HepG2 (cell line): ENCODE results near the gene ZNF800. TPM values are rescaled to one million over a fixed set of nuclear protein-coding genes. Genes with fewer than 3 reads are reported as not detected.
A peak's percentile ranks its signal among the peaks of the same experiment; 100 is the strongest.

Source experiments
- ATAC-seq: fragments of 200-7000 bp; cut with Tn5 transposase; 3 replicates; pipeline ENCODE4 v1.9.1; 2020; ENCODE audit warnings: mild to moderate bottlenecking, moderate library complexity
- BruUV-seq: library from RNA; stranded (reverse); fragments of 400-500 nt; replicated peaks from 2 replicates; lab custom pipeline; 2021; lab: Mats Ljungman, UMichigan
- CTCF ChIA-PET: fragments of 300-600 bp; formaldehyde crosslinking; extraction: SDS; loops from one replicate; lab custom pipeline; 2021; ENCODE audit warnings: low total read pairs, inconsistent platforms, low intra/inter-chr PET ratio; lab: Yijun Ruan, JAX
- POLR2A ChIA-PET: fragments of 350-600 bp; sonication (Branson Sonifier 250); formaldehyde crosslinking; loops from one replicate; lab custom pipeline; 2020; ENCODE audit warnings: antibody characterized with exemption, inconsistent platforms; lab: Yijun Ruan, JAX
- DNase-seq: peaks from one replicate; pipeline ENCODE4 v3.0.0-alpha.2; 2015; ENCODE audit warnings: low spot score
- FAIRE-seq: peaks from 3 replicates; lab custom pipeline; 2011; peaks lifted over from hg19 to GRCh38; lab: Jason Lieb, UNC
- H2AFZ ChIP-seq: one replicate; pipeline ENCODE4 v1.6.1; 2011; ENCODE audit warnings: low read length, inconsistent platforms
- H3K27ac ChIP-seq: fragments of 300-600 bp; 3 replicates; pipeline ENCODE4 v1.8.0; 2011; ENCODE audit warnings: mixed run types, mild to moderate bottlenecking, mixed read lengths, low read length, inconsistent platforms; ENCODE audit not compliant: insufficient read depth; ENCODE audit errors: extremely low read length
- H3K27me3 ChIP-seq, 2 experiments: fragments of 200-600 bp in 1 of 2; 2 replicates in 1 of 2; 3 replicates in 1 of 2; pipeline versions ENCODE4 v1.6.0 to v1.8.0; 2011; ENCODE audit warnings: low read length in 2 of 2, mild to moderate bottlenecking in 2 of 2, moderate library complexity in 2 of 2, inconsistent platforms in 1 of 2; ENCODE audit not compliant: insufficient read depth in 2 of 2, control insufficient read depth in 1 of 2
- H3K36me3 ChIP-seq, 2 experiments: fragments of 200-600 bp in 1 of 2; replicated peaks in 1 of 2; 2 replicates in 1 of 2; 3 replicates in 1 of 2; pipeline versions ENCODE4 v1.5.1 to v1.8.0; 2011; ENCODE audit warnings: low read length in 2 of 2, inconsistent platforms in 1 of 2; ENCODE audit not compliant: insufficient read depth in 2 of 2, control insufficient read depth in 1 of 2
- H3K4me1 ChIP-seq: 2 replicates; pipeline ENCODE4 v1.5.1; 2012; ENCODE audit warnings: low read length, inconsistent platforms; ENCODE audit not compliant: insufficient read depth
- H3K4me2 ChIP-seq: 2 replicates; pipeline ENCODE4 v1.6.0; 2011; ENCODE audit warnings: low read depth, low read length, inconsistent platforms
- H3K4me3 ChIP-seq, 3 experiments: fragments of 200-600 bp in 1 of 3; sonication (generic), shearing (Covaris generic) in 1 of 3; replicated peaks in 1 of 3; 2 replicates each; pipeline ENCODE4 v1.5.1; 2011 to 2016; ENCODE audit warnings: low read length in 3 of 3, inconsistent platforms in 2 of 3, low read depth in 2 of 3, mild to moderate bottlenecking in 2 of 3, control low read depth in 1 of 3, mixed read lengths in 1 of 3; ENCODE audit not compliant: insufficient read depth in 1 of 3
- H3K79me2 ChIP-seq: one replicate; pipeline ENCODE4 v1.6.1; 2011; ENCODE audit warnings: low read length, inconsistent platforms; ENCODE audit not compliant: insufficient read depth
- H3K9ac ChIP-seq: 2 replicates; pipeline ENCODE4 v1.6.0; 2011; ENCODE audit warnings: mild to moderate bottlenecking, low read depth, low read length, inconsistent platforms; ENCODE audit not compliant: insufficient read depth
- H3K9me3 ChIP-seq: 2 replicates; pipeline ENCODE4 v1.5.1; 2012; ENCODE audit warnings: mild to moderate bottlenecking, low read length
- H4K20me1 ChIP-seq: 2 replicates; pipeline ENCODE4 v1.6.0; 2011; ENCODE audit warnings: inconsistent platforms, mild to moderate bottlenecking, low read length, moderate library complexity; ENCODE audit not compliant: insufficient read depth
- DPF2 ChIP-seq: sonication (generic); formaldehyde crosslinking; IDR thresholded peaks from 2 replicates; pipeline ENCODE4 v1.4.0; 2020; ENCODE audit warnings: mild to moderate bottlenecking, low read depth, missing genetic modification reagents, borderline replicate concordance
- ELF3 ChIP-seq: IDR thresholded peaks from 2 replicates; pipeline ENCODE4 v1.6.1; 2016; ENCODE audit warnings: missing genetic modification reagents, missing compliant biosample characterization
- HNRNPL ChIP-seq: fragments of 200-400 bp; formaldehyde crosslinking; IDR thresholded peaks from 2 replicates; pipeline ENCODE4 v1.6.1; 2017; ENCODE audit warnings: mild to moderate bottlenecking, low read depth, low read length
- HOXA9 ChIP-seq: sonication (generic); formaldehyde crosslinking; IDR thresholded peaks from 2 replicates; pipeline ENCODE4 v1.8.1; 2022; ENCODE audit warnings: missing genetic modification reagents, mild to moderate bottlenecking, moderate library complexity, borderline replicate concordance
- MXD1 ChIP-seq: sonication (generic); formaldehyde crosslinking; IDR thresholded peaks from 2 replicates; pipeline ENCODE4 v1.4.0; 2020; ENCODE audit warnings: mild to moderate bottlenecking, missing genetic modification reagents
- NR2F2 ChIP-seq: IDR thresholded peaks from 2 replicates; pipeline ENCODE4 v1.6.1; 2012; ENCODE audit warnings: low read depth, inconsistent platforms, borderline replicate concordance
- SMAD1 ChIP-seq: sonication (generic); formaldehyde crosslinking; IDR thresholded peaks from 2 replicates; pipeline ENCODE4 v1.4.0; 2020; ENCODE audit warnings: missing genetic modification reagents, low read depth, mild to moderate bottlenecking, borderline replicate concordance
- TBX2 ChIP-seq: sonication (generic); formaldehyde crosslinking; IDR thresholded peaks from 2 replicates; pipeline ENCODE4 v1.5.0; 2020; ENCODE audit warnings: missing genetic modification reagents, mild to moderate bottlenecking, borderline replicate concordance
- UBTF ChIP-seq: sonication (generic); formaldehyde crosslinking; IDR thresholded peaks from 2 replicates; pipeline ENCODE4 v1.4.0; 2020; ENCODE audit warnings: mild to moderate bottlenecking, missing genetic modification reagents
- ZFX ChIP-seq: sonication (generic); formaldehyde crosslinking; IDR thresholded peaks from 2 replicates; pipeline ENCODE4 v1.4.0; 2020; ENCODE audit warnings: mild to moderate bottlenecking, low read depth, missing genetic modification reagents, moderate library complexity
- ZNF180 ChIP-seq: sonication (generic); formaldehyde crosslinking; IDR thresholded peaks from 2 replicates; pipeline ENCODE4 v1.4.0; 2020; ENCODE audit warnings: low read depth, missing genetic modification reagents, borderline replicate concordance
- ZNF256 ChIP-seq: sonication (generic); formaldehyde crosslinking; conservative IDR thresholded peaks from 2 replicates; pipeline ENCODE4 v1.4.0; 2020; ENCODE audit warnings: missing genetic modification reagents
- ZNF547 ChIP-seq: sonication (generic); formaldehyde crosslinking; IDR thresholded peaks from 2 replicates; pipeline ENCODE4 v1.5.1; 2020; ENCODE audit warnings: mild to moderate bottlenecking, missing genetic modification reagents
- ZNF558 ChIP-seq: sonication (generic); formaldehyde crosslinking; IDR thresholded peaks from 2 replicates; pipeline ENCODE4 v1.9.0; 2022; ENCODE audit warnings: mild to moderate bottlenecking, missing genetic modification reagents, borderline replicate concordance
- ZNF776 ChIP-seq: sonication (generic); formaldehyde crosslinking; IDR thresholded peaks from 2 replicates; pipeline ENCODE4 v1.4.0; 2020; ENCODE audit warnings: mild to moderate bottlenecking, missing genetic modification reagents
- WGBS: methylation state at CpG from one replicate; pipeline ENCODE4 v1.1.6; 2017; ENCODE audit warnings: low lambda C conversion rate; 5-methylcytosine and 5-hydroxymethylcytosine counted together
- in situ Hi-C: cut with HindIII; loops from 2 replicates; pipeline ENCODE4 v1.10.0; 2017; ENCODE audit warnings: low pct_unique_long_range_greater_than_20kb; ENCODE audit not compliant: extremely low pct_ligation_motif_present
- intact Hi-C: fragments of 100-400 bp; cut with micrococcal nuclease; formaldehyde crosslinking; loops from one replicate; pipeline ENCODE4 v1.10.0; 2022; ENCODE audit not compliant: unreplicated experiment
- polyA plus RNA-seq, 8 experiments: library from polyadenylated mRNA; depleted of rRNA in 3 of 8; stranded (reverse) in 7 of 8; unstranded in 1 of 8; fragments of >200 nt; fragmentation: Illumina TruSeq in 4 of 8; extraction: Trizol in 4 of 8; gene quantifications; 2 replicates each; pipeline versions ENCODE4 v1.2.1 to v1.2.3, GENCODE V29; 2011 to 2016; ENCODE audit warnings: low read depth in 4 of 8, missing spikeins in 1 of 8, mixed read lengths in 1 of 8; ENCODE audit not compliant: insufficient read depth in 1 of 8
- total RNA-seq, 5 experiments: library from RNA; depleted of rRNA; stranded (reverse); fragments of >200 nt; fragmentation: Illumina TruSeq; extraction: Trizol; gene quantifications; 2 replicates each; pipeline ENCODE4 v1.2.3, GENCODE V29; 2016; ENCODE audit warnings: low read depth in 1 of 5
- TF ChIP-seq, protein P1 (sequence below): sonication (generic); formaldehyde crosslinking; IDR thresholded peaks from 2 replicates; pipeline ENCODE4 v1.4.0; 2020; ENCODE audit warnings: missing genetic modification reagents, borderline replicate concordance

The ZNF800 gene
- total and polyA plus RNA-seq, 2 of the 13 experiments (the other 11 are each of a cell fraction or from before 2014, with no cell fraction given) = 7.1 to 12.7 TPM

GRCh38 chr7:127393368-127394058, 1.0 kb upstream of the ZNF800 start (continued):
- TF ChIP-seq, protein P1, sequence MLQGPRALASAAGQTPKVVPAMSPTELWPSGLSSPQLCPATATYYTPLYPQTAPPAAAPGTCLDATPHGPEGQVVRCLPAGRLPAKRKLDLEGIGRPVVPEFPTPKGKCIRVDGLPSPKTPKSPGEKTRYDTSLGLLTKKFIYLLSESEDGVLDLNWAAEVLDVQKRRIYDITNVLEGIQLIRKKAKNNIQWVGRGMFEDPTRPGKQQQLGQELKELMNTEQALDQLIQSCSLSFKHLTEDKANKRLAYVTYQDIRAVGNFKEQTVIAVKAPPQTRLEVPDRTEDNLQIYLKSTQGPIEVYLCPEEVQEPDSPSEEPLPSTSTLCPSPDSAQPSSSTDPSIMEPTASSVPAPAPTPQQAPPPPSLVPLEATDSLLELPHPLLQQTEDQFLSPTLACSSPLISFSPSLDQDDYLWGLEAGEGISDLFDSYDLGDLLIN = no peak

- H3K36me3 ChIP-seq = peaks cover 2 to 9% of the 10 kb centered on the region in 2 experiments
- ChIA-PET POLR2A (interaction anchor here (1.1 to 1.5 kb wide), 2 partner anchors 10 to 190 kb away, joined by 3 to 7 read pairs; no protein-coding TSS in a partner anchor), CTCF (no interaction called here)
- H3K9ac ChIP-seq = peak overlapping the region; percentile 90
- ATAC-seq (peak; percentile 77), DNase-seq (no peak), FAIRE-seq (no peak)
- no peaks in the 10 kb centered on the region for H3K9me3 ChIP-seq
- no TSS peak for BruUV-seq
- no peaks in the 10 kb centered on the region; a peak in 1 of 5 replicates for H3K27me3 ChIP-seq
- peak overlapping the region; percentile 91 to 100 (median 97) for H3K4me3 ChIP-seq
- in situ Hi-C loops (no loop called here), intact Hi-C loops (loop anchor here (10.0 kb wide), 2 partner anchors 193 to 263 kb away; partner anchors contain the start of genes ARF5, GCC1 and SND1)
- peak overlapping the region; percentile 79 for H3K27ac ChIP-seq
- H3K79me2 ChIP-seq = peaks cover 44% of the 10 kb centered on the region
- H3K4me2 ChIP-seq = peak overlapping the region; percentile 98
- WGBS = 0% methylated on average over 1 of the region's 48 CpGs
- H3K4me1 ChIP-seq = peaks cover 37% of the 10 kb centered on the region
- no peak overlapping the region for H2AFZ ChIP-seq
- 0 out of 2 replicates have a peak, but pooled peaks cover 2% of the 10 kb centered on the region for H4K20me1 ChIP-seq
- TF ChIP-seq DPF2 (CRISPR knock-in tag) (no peak), ZFX (CRISPR knock-in tag) (peak; percentile 54; the same call in 1 of the 2 replicates), ELF3 (CRISPR knock-in tag) (no peak), HOXA9 (CRISPR knock-in tag) (peak; percentile 81; the same call in 1 of the 2 replicates), SMAD1 (CRISPR knock-in tag) (no peak; the same call in 1 of the 2 replicates), TBX2 (CRISPR knock-in tag) (0 out of 2 replicates have a peak, but pooled peaks have one; percentile 3), MXD1 (CRISPR knock-in tag) (peak; percentile 62; the same call in 1 of the 2 replicates), ZNF180 (CRISPR knock-in tag) (no peak), ZNF776 (CRISPR knock-in tag) (peak; percentile 47; the same call in 1 of the 2 replicates), UBTF (CRISPR knock-in tag) (peak; percentile 89; the same call in 1 of the 2 replicates), NR2F2 (no peak), ZNF256 (no peak), ZNF547 (CRISPR knock-in tag) (peak; percentile 23), HNRNPL (no peak), ZNF558 (CRISPR knock-in tag) (0 out of 2 replicates have a peak, but pooled peaks have one; percentile 29)
These were observed 334 bp downstream of the ZNF800 start for GRCh38 chr7:127392182-127392565.
